Keratinocyte (primary cell): ENCODE results near the gene PLEKHA6. TPM values are rescaled to one million over a fixed set of nuclear protein-coding genes. Genes with fewer than 3 reads are reported as not detected.
"Not testable (repeated sequence)": the region's sequence is repeated elsewhere in the genome, so short reads cannot be mapped to it uniquely, and the experiment has no call there.

Experiments used
- DNase-seq: peaks from one replicate; pipeline ENCODE4 v3.0.0-alpha.2; 2011; ENCODE audit warnings: low read depth, missing footprints, low spot score
- FAIRE-seq: peaks from 2 replicates; lab custom pipeline; 2011; peaks lifted over from hg19 to GRCh38; lab: Jason Lieb, UNC
- H2AFZ ChIP-seq: 2 replicates; pipeline ENCODE4 v1.6.0; 2012; ENCODE audit warnings: low read length, control low read depth, inconsistent platforms; ENCODE audit not compliant: control insufficient read depth
- H3K27ac ChIP-seq: 2 replicates; pipeline ENCODE4 v1.5.1; 2011; ENCODE audit warnings: low read length; ENCODE audit not compliant: control insufficient read depth, insufficient read depth
- H3K27me3 ChIP-seq: 3 replicates; pipeline ENCODE4 v1.6.0; 2011; ENCODE audit warnings: low read length; ENCODE audit not compliant: control insufficient read depth, insufficient read depth; ENCODE audit errors: extremely low read depth
- H3K36me3 ChIP-seq, 2 experiments: 2 replicates in 1 of 2; 3 replicates in 1 of 2; pipeline ENCODE4 v1.5.1; 2011; ENCODE audit warnings: low read length in 2 of 2, mild to moderate bottlenecking in 1 of 2; ENCODE audit not compliant: control insufficient read depth in 2 of 2, insufficient read depth in 2 of 2; ENCODE audit errors: extremely low read depth in 1 of 2
- H3K4me1 ChIP-seq: 3 replicates; pipeline ENCODE4 v1.5.1; 2011; ENCODE audit warnings: low read length; ENCODE audit not compliant: control insufficient read depth, insufficient read depth; ENCODE audit errors: extremely low read depth
- H3K4me2 ChIP-seq: 3 replicates; pipeline ENCODE4 v1.6.0; 2011; ENCODE audit warnings: low read depth, low read length; ENCODE audit not compliant: control insufficient read depth, insufficient read depth; ENCODE audit errors: extremely low read depth
- H3K4me3 ChIP-seq, 3 experiments: fragments of 200-600 bp in 1 of 3; sonication (generic) in 1 of 3; 2 replicates in 2 of 3; 3 replicates in 1 of 3; pipeline ENCODE4 v1.5.1; 2011 to 2016; ENCODE audit warnings: low read length in 3 of 3, mild to moderate bottlenecking in 3 of 3, control low read depth in 2 of 3, inconsistent platforms in 1 of 3, low read depth in 1 of 3, mixed read lengths in 1 of 3, mixed run types in 1 of 3, moderate library complexity in 1 of 3; ENCODE audit not compliant: control insufficient read depth in 2 of 3, insufficient read depth in 2 of 3; ENCODE audit errors: extremely low read depth in 1 of 3
- H3K79me2 ChIP-seq: 2 replicates; pipeline ENCODE4 v1.6.0; 2012; ENCODE audit warnings: low read length; ENCODE audit not compliant: control insufficient read depth, insufficient read depth
- H3K9ac ChIP-seq: 3 replicates; pipeline ENCODE4 v1.6.0; 2011; ENCODE audit warnings: low read length; ENCODE audit not compliant: control insufficient read depth, insufficient read depth; ENCODE audit errors: extremely low read depth
- H3K9me1 ChIP-seq: 3 replicates; pipeline ENCODE4 v1.6.0; 2011; ENCODE audit warnings: low read length; ENCODE audit not compliant: control insufficient read depth, insufficient read depth; ENCODE audit errors: extremely low read depth
- H3K9me3 ChIP-seq: 2 replicates; pipeline ENCODE4 v1.5.1; 2012; ENCODE audit warnings: low read depth, low read length; ENCODE audit not compliant: control insufficient read depth
- H4K20me1 ChIP-seq: 3 replicates; pipeline ENCODE4 v1.6.0; 2011; ENCODE audit warnings: low read length; ENCODE audit not compliant: control insufficient read depth, insufficient read depth; ENCODE audit errors: extremely low read depth
- CTCF ChIP-seq, 3 experiments: IDR thresholded peaks in 1 of 3; conservative IDR thresholded peaks in 1 of 3; optimal IDR thresholded peaks in 1 of 3; 2 replicates in 2 of 3; 3 replicates in 1 of 3; pipeline versions ENCODE3 to v1.5.1; 2011; ENCODE audit warnings: low read length in 3 of 3, mild to moderate bottlenecking in 3 of 3, moderate library complexity in 2 of 3, control low read depth in 1 of 3, inconsistent platforms in 1 of 3; ENCODE audit not compliant: insufficient read depth in 2 of 3; ENCODE audit errors: extremely low read depth in 1 of 3
- EZH2 ChIP-seq: IDR thresholded peaks from one replicate; pipeline ENCODE4 v1.6.1; 2012; ENCODE audit warnings: inconsistent platforms, mild to moderate bottlenecking, low read length, moderate library complexity
- dilution Hi-C: fragments of 300-500 bp; cut with MboI; formaldehyde crosslinking; loops from one replicate; pipeline ENCODE4 v1.7.0; 2020; ENCODE audit warnings: low sequenced_read_pairs; ENCODE audit not compliant: extremely low pct_ligation_motif_present
- polyA plus RNA-seq, 5 experiments: library from polyadenylated mRNA; depleted of rRNA in 3 of 5; stranded (reverse) in 3 of 5; stranded (forward) in 1 of 5; unstranded in 1 of 5; fragments of >200 nt; gene quantifications; 1 replicate in 1 of 5; 2 replicates in 3 of 5; 3 replicates in 1 of 5; pipeline versions ENCODE4 v1.2.1 to v1.2.3, GENCODE V29; 2011 to 2012; ENCODE audit warnings: missing spikeins in 2 of 5, low read depth in 1 of 5, low replicate concordance in 1 of 5

Gene PLEKHA6
- polyA plus RNA-seq, 1 donor (not counting 4 experiments of a cell fraction or from before 2014, with no cell fraction given): 1.5 TPM

GRCh38 chr1:204331275-204331674 is 28.5 kb downstream of the PLEKHA6 start:
- no peaks in the 10 kb centered on the region for H3K27me3 ChIP-seq
- no peaks in the 10 kb centered on the region for H3K9me3 ChIP-seq
- H3K4me2 ChIP-seq: no peak overlapping the region
- no peak overlapping the region for H3K4me3 ChIP-seq
- H3K4me1 ChIP-seq: no peaks in the 10 kb centered on the region
- dilution Hi-C loops: no loop called here
- FAIRE-seq: no peak
- H3K9ac ChIP-seq: no peak overlapping the region
- no peaks in the 10 kb centered on the region for H3K36me3 ChIP-seq
- no peaks in the 10 kb centered on the region for H3K79me2 ChIP-seq
- no peak overlapping the region for H3K27ac ChIP-seq
- TF ChIP-seq EZH2: no peak
- no peak for TF ChIP-seq CTCF (optimal IDR thresholded peaks at IDR 0.05 in 1 of 3, IDR thresholded peaks at IDR 0.05 in 1 of 3, conservative IDR thresholded peaks at IDR 0.05 in 1 of 3; ENCODE audit: extremely low read depth in 1 of 3, insufficient read depth in 2 of 3, low read length in 3 of 3)
- no peak overlapping the region for H2AFZ ChIP-seq
- H4K20me1 ChIP-seq: no peaks in the 10 kb centered on the region
- no peak for DNase-seq
- H3K9me1 ChIP-seq: no peaks in the 10 kb centered on the region

- H3K9me3 ChIP-seq, H3K9me1 ChIP-seq, H3K4me3 ChIP-seq, H3K4me2 ChIP-seq, H3K4me1 ChIP-seq, FAIRE-seq, H3K27ac ChIP-seq, H3K79me2 ChIP-seq, H3K27me3 ChIP-seq, DNase-seq, H3K9ac ChIP-seq, H2AFZ ChIP-seq, dilution Hi-C loops, H3K36me3 ChIP-seq, H4K20me1 ChIP-seq: not testable (repeated sequence)
Observed at GRCh38 chr1:204327870-204328269, 31.9 kb downstream of the PLEKHA6 start.

GRCh38 chr1:204327359-204327758 is 32.4 kb downstream of the PLEKHA6 start:
- no peak overlapping the region for H3K4me2 ChIP-seq
- no peaks in the 10 kb centered on the region for H3K9me1 ChIP-seq
- DNase-seq (no peak), FAIRE-seq (no peak)
- dilution Hi-C loops: no loop called here
- no peak overlapping the region for H3K4me3 ChIP-seq
- H4K20me1 ChIP-seq: no peaks in the 10 kb centered on the region
- no peaks in the 10 kb centered on the region for H3K79me2 ChIP-seq
- no peak overlapping the region for H3K27ac ChIP-seq
- H3K9me3 ChIP-seq: no peaks in the 10 kb centered on the region
- TF ChIP-seq EZH2 (no peak), CTCF (optimal IDR thresholded peaks at IDR 0.05 in 1 of 3, IDR thresholded peaks at IDR 0.05 in 1 of 3, conservative IDR thresholded peaks at IDR 0.05 in 1 of 3; ENCODE audit: extremely low read depth in 1 of 3, insufficient read depth in 2 of 3, low read length in 3 of 3) (no peak)
- H3K27me3 ChIP-seq: no peaks in the 10 kb centered on the region
- H3K4me1 ChIP-seq: peaks cover 7% of the 10 kb centered on the region
- no peak overlapping the region for H3K9ac ChIP-seq
- no peaks in the 10 kb centered on the region for H3K36me3 ChIP-seq
- no peak overlapping the region for H2AFZ ChIP-seq
